H1 (cell line): ENCODE results near the gene KRT13.

Experiments used
- EZH2 ChIP-seq: fragments of 200-600 bp; sonication (generic); IDR thresholded peaks from 2 replicates; pipeline ENCODE4 v1.7.1; 2012; ENCODE audit warnings: low read depth, mild to moderate bottlenecking, moderate library complexity, low read length, inconsistent platforms; ENCODE audit not compliant: severe bottlenecking
- POLR2AphosphoS5 ChIP-seq: IDR thresholded peaks from 2 replicates; pipeline ENCODE4 v1.6.1; 2011; ENCODE audit warnings: low read depth, low read length
- TEAD4 ChIP-seq: IDR thresholded peaks from 2 replicates; pipeline ENCODE4 v1.6.1; 2012; ENCODE audit warnings: low read depth, low read length, inconsistent platforms, mixed read lengths
- TF ChIP-seq, protein P1 (sequence below): IDR thresholded peaks from 2 replicates; pipeline ENCODE4 v1.6.1; 2012; ENCODE audit warnings: inconsistent platforms
- TF ChIP-seq, protein P2 (sequence below), 3 experiments: IDR thresholded peaks; 1 replicate in 2 of 3; 2 replicates in 1 of 3; pipeline versions ENCODE4 v1.5.1 to v1.6.1; 2011; ENCODE audit warnings: low read length in 3 of 3, mild to moderate bottlenecking in 3 of 3, inconsistent platforms in 2 of 3, low read depth in 1 of 3, moderate library complexity in 1 of 3; ENCODE audit not compliant: insufficient read depth in 1 of 3; ENCODE audit errors: control extremely low read depth in 1 of 3

DNA sequence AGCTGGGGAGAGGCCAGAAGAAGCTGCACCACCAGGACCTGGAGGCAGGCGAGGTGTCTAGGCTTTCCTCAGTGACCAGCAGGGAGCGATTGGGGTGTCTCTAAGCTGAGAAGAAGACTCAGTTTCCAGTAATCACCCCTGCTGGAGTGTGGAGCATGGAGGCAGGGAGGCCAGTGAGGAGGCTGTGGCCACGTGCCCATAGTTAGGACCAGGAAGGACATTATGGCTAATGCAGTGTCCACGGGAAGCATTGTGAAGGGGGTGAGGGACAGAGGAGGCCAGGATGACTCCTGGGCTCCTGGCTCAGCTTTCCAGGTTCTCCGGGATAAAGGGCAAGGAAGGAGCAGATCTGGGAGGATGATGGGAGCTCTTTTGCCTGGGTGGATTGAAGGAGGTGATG is 5.7 kb downstream of the KRT13 start:
- TF ChIP-seq EZH2 (no peak), POLR2AphosphoS5 (no peak), TEAD4 (no peak)
- TF ChIP-seq, protein P1, sequence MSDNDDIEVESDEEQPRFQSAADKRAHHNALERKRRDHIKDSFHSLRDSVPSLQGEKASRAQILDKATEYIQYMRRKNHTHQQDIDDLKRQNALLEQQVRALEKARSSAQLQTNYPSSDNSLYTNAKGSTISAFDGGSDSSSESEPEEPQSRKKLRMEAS = no peak
- TF ChIP-seq, protein P2, sequence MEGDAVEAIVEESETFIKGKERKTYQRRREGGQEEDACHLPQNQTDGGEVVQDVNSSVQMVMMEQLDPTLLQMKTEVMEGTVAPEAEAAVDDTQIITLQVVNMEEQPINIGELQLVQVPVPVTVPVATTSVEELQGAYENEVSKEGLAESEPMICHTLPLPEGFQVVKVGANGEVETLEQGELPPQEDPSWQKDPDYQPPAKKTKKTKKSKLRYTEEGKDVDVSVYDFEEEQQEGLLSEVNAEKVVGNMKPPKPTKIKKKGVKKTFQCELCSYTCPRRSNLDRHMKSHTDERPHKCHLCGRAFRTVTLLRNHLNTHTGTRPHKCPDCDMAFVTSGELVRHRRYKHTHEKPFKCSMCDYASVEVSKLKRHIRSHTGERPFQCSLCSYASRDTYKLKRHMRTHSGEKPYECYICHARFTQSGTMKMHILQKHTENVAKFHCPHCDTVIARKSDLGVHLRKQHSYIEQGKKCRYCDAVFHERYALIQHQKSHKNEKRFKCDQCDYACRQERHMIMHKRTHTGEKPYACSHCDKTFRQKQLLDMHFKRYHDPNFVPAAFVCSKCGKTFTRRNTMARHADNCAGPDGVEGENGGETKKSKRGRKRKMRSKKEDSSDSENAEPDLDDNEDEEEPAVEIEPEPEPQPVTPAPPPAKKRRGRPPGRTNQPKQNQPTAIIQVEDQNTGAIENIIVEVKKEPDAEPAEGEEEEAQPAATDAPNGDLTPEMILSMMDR (IDR thresholded peaks at IDR 0.05; ENCODE audit: control extremely low read depth in 1 of 3, insufficient read depth in 1 of 3, low read depth in 1 of 3, low read length in 3 of 3) = no peak
